Endothelial cell of umbilical vein (primary cell): ENCODE results near the gene PPOX. TPM values are rescaled to one million over a fixed set of nuclear protein-coding genes. Genes with fewer than 3 reads are reported as not detected.

Experiments
- BruUV-seq: library from RNA; stranded (reverse); fragments of 400-500 nt; replicated peaks from 2 replicates; lab custom pipeline; 2021; lab: Mats Ljungman, UMichigan
- CTCF ChIA-PET: fragments of 300-600, 350-600 bp; sonication (Branson Sonifier 250); formaldehyde crosslinking; loops from one replicate; lab custom pipeline; 2021; ENCODE audit warnings: antibody characterized with exemption, inconsistent platforms; lab: Charles Lee
- POLR2A ChIA-PET: fragments of 300-600, 350-600 bp; sonication (Branson Sonifier 250); formaldehyde crosslinking; loops from one replicate; lab custom pipeline; 2021; ENCODE audit warnings: antibody characterized with exemption, inconsistent platforms; lab: Charles Lee
- DNase-seq: peaks from one replicate; pipeline ENCODE4 v3.0.0-alpha.2; 2011; ENCODE audit warnings: low read depth, low spot score
- FAIRE-seq: peaks from 2 replicates; lab custom pipeline; 2011; peaks lifted over from hg19 to GRCh38; lab: Jason Lieb, UNC
- H2AFZ ChIP-seq: 2 replicates; pipeline ENCODE4 v1.6.0; 2012; ENCODE audit warnings: low read depth, low read length, control low read depth, inconsistent platforms
- H3K27ac ChIP-seq: 2 replicates; pipeline ENCODE4 v1.5.1; 2011; ENCODE audit warnings: low read depth, mild to moderate bottlenecking, control low read depth, low read length, moderate library complexity; ENCODE audit not compliant: insufficient read depth
- H3K27me3 ChIP-seq, 2 experiments: 2 replicates each; pipeline versions ENCODE4 v1.6.0 to v1.6.1; 2011; ENCODE audit warnings: low read length in 2 of 2, mixed read lengths in 1 of 2; ENCODE audit not compliant: control insufficient read depth in 2 of 2, insufficient read depth in 2 of 2
- H3K36me3 ChIP-seq, 2 experiments: 2 replicates in 1 of 2; 3 replicates in 1 of 2; pipeline ENCODE4 v1.5.1; 2011; ENCODE audit warnings: low read length in 2 of 2, mild to moderate bottlenecking in 1 of 2, moderate library complexity in 1 of 2; ENCODE audit not compliant: control insufficient read depth in 2 of 2, insufficient read depth in 2 of 2; ENCODE audit errors: extremely low read depth in 1 of 2
- H3K4me1 ChIP-seq: 3 replicates; pipeline ENCODE4 v1.5.1; 2011; ENCODE audit warnings: mild to moderate bottlenecking, low read length; ENCODE audit not compliant: control insufficient read depth, insufficient read depth; ENCODE audit errors: extremely low read depth
- H3K4me2 ChIP-seq: 2 replicates; pipeline ENCODE4 v1.6.1; 2011; ENCODE audit warnings: low read length, control low read depth, mixed read lengths; ENCODE audit not compliant: insufficient read depth
- H3K4me3 ChIP-seq, 3 experiments: fragments of 200-600 bp in 1 of 3; sonication (generic), shearing (Covaris generic) in 1 of 3; replicated peaks in 1 of 3; 2 replicates each; pipeline ENCODE4 v1.5.1; 2011 to 2016; ENCODE audit warnings: control low read depth in 3 of 3, low read length in 3 of 3, mild to moderate bottlenecking in 2 of 3, inconsistent platforms in 1 of 3, low read depth in 1 of 3, moderate library complexity in 1 of 3; ENCODE audit not compliant: insufficient read depth in 1 of 3
- H3K79me2 ChIP-seq: 2 replicates; pipeline ENCODE4 v1.6.0; 2012; ENCODE audit warnings: low read length, inconsistent platforms; ENCODE audit not compliant: control insufficient read depth, insufficient read depth
- H3K9ac ChIP-seq: replicated peaks from 2 replicates; pipeline ENCODE3; 2011; ENCODE audit warnings: low read length, control low read depth; ENCODE audit not compliant: insufficient read depth; ENCODE audit errors: extremely low read depth
- H3K9me1 ChIP-seq: replicated peaks from 3 replicates; pipeline ENCODE4 v1.6.0; 2011; ENCODE audit warnings: mild to moderate bottlenecking, low read length; ENCODE audit not compliant: control insufficient read depth, insufficient read depth; ENCODE audit errors: extremely low read depth
- H3K9me3 ChIP-seq: replicated peaks from 2 replicates; pipeline ENCODE4 v1.5.1; 2012; ENCODE audit warnings: low read length, inconsistent platforms; ENCODE audit not compliant: control insufficient read depth, insufficient read depth
- H4K20me1 ChIP-seq: replicated peaks from 2 replicates; pipeline ENCODE3; 2011; ENCODE audit warnings: mild to moderate bottlenecking, low read length; ENCODE audit not compliant: control insufficient read depth, insufficient read depth; ENCODE audit errors: extremely low read depth
- EZH2 ChIP-seq: IDR thresholded peaks from 2 replicates; pipeline ENCODE4 v1.6.1; 2012; ENCODE audit warnings: borderline replicate concordance, low read depth, mild to moderate bottlenecking, moderate library complexity, low read length, inconsistent platforms; ENCODE audit not compliant: severe bottlenecking
- FOS ChIP-seq: IDR thresholded peaks from 2 replicates; pipeline ENCODE4 v1.6.1; 2011; ENCODE audit warnings: mild to moderate bottlenecking, low read length, moderate library complexity, borderline replicate concordance; ENCODE audit not compliant: insufficient read depth
- GATA2 ChIP-seq: IDR thresholded peaks from 2 replicates; pipeline ENCODE4 v1.7.0; 2011; ENCODE audit warnings: low read depth, mild to moderate bottlenecking, moderate library complexity, mixed read lengths, low read length; ENCODE audit not compliant: insufficient read length, insufficient read depth
- JUN ChIP-seq: IDR thresholded peaks from 2 replicates; pipeline ENCODE4 v1.6.1; 2011; ENCODE audit warnings: borderline replicate concordance, low read depth; ENCODE audit not compliant: insufficient read length, insufficient read depth
- MYC ChIP-seq: IDR thresholded peaks from one replicate; pipeline ENCODE4 v1.6.1; 2011; ENCODE audit warnings: mild to moderate bottlenecking, low read depth, low read length
- POLR2AphosphoS5 ChIP-seq: IDR thresholded peaks from 2 replicates; pipeline ENCODE4 v1.6.1; 2012; ENCODE audit warnings: low read depth, mild to moderate bottlenecking, control low read depth, low read length, moderate library complexity; ENCODE audit not compliant: insufficient read depth
- dilution Hi-C: fragments of 300-500 bp; cut with MboI; formaldehyde crosslinking; loops from one replicate; pipeline ENCODE4 v1.15.0; 2019; ENCODE audit warnings: low sequenced_read_pairs; ENCODE audit not compliant: extremely low pct_ligation_motif_present
- intact Hi-C: fragments of 100-400 bp; cut with micrococcal nuclease; formaldehyde crosslinking; loops from one replicate; pipeline ENCODE4 v1.10.0; 2022
- polyA plus RNA-seq, 4 experiments: library from polyadenylated mRNA; depleted of rRNA in 3 of 4; stranded (reverse) in 3 of 4; unstranded in 1 of 4; fragments of >200 nt; gene quantifications; 2 replicates each; pipeline versions ENCODE4 v1.2.1 to v1.2.3, GENCODE V29; 2011 to 2012; ENCODE audit warnings: missing spikeins in 1 of 4
- total RNA-seq: library from RNA; stranded (reverse); gene quantifications from 2 replicates; pipeline ENCODE4 v1.2.3, GENCODE V29; 2021
- TF ChIP-seq, protein P1 (sequence below), 2 donors: IDR thresholded peaks; 1 replicate in 1 of 2; 2 replicates in 1 of 2; pipeline ENCODE4 v1.5.1; 2011; ENCODE audit warnings: low read length in 2 of 2, mild to moderate bottlenecking in 2 of 2, moderate library complexity in 2 of 2, control low read depth in 1 of 2, inconsistent platforms in 1 of 2, low read depth in 1 of 2; ENCODE audit not compliant: insufficient read depth in 1 of 2; ENCODE audit errors: extremely low read depth in 1 of 2

The PPOX gene
- total and polyA plus RNA-seq, 2 donors (not counting 3 experiments of a cell fraction or from before 2014, with no cell fraction given), result 26.4 to 28.5 TPM

DNA sequence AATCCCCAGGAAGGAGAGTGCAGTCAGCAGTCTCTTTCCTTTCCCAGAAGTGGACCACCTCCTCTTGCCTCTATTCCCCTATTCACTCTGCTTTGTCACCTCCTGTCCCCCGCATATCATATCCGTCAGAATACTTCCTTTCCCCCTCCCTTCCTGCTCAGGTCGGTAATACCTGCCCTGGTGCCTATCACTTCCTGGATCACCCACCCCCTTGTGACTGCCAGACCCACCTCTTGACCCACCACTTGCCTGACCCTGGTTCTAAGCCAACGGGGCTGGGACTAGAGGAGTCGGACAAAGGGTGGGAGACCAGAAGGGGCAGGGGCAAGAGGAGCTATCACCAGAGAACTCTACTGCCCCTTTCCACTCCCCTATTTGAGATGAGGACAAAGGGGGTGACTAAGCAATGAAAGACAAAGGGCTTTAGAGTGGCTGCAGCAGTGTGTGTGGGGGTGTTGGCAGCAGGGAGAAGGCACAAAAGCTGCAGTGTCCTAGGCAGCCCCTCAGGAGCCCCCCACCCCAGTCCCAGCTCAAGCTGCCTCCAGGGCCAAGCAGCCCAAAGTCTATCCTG is 34.3 kb downstream of the PPOX start:
- Histone ChIP-seq H3K4me3 (no peak overlapping the region), H3K79me2 (peaks cover 58% of the 10 kb centered on the region), H3K9ac (peak overlapping the region; percentile 75), H3K27ac (peak overlapping the region; percentile 98), H3K9me3 (no peaks in the 10 kb centered on the region), H2AFZ (no peak overlapping the region), H3K27me3 (no peaks in the 10 kb centered on the region), H3K4me2 (peak overlapping the region; percentile 47), H4K20me1 (no peaks in the 10 kb centered on the region), H3K9me1 (no peaks in the 10 kb centered on the region), H3K4me1 (peaks cover 60% of the 10 kb centered on the region), H3K36me3 (no peaks in the 10 kb centered on the region)
- TF ChIP-seq JUN, result no peak
- TF ChIP-seq EZH2, result no peak
- TF ChIP-seq GATA2, result peak; percentile 80
- ChIA-PET POLR2A (interaction anchor here (0.9 kb wide), 1 partner anchor 25 kb away, joined by 4 read pairs; no protein-coding TSS in a partner anchor), CTCF (interaction anchor here (2.9 to 3.2 kb wide), 2 partner anchors 9 to 34 kb away, joined by 10 to 18 read pairs; partner anchors contain the start of gene PPOX)
- intact Hi-C loops, result loop anchor here (1.0 kb wide), 1 partner anchor 15 kb away; no protein-coding TSS in a partner anchor
- DNase-seq (peak; percentile 59), FAIRE-seq (no peak)
- dilution Hi-C loops, result no loop called here
- BruUV-seq, result no TSS peak

GRCh38 chr1:161200992-161201835 is 35.0 kb downstream of the PPOX start:
- Histone ChIP-seq H3K79me2 (peaks cover 55% of the 10 kb centered on the region), H3K9me1 (no peaks in the 10 kb centered on the region), H3K4me2 (peak overlapping the region; percentile 47), H3K27me3 (no peaks in the 10 kb centered on the region), H3K36me3 (no peaks in the 10 kb centered on the region), H3K27ac (peak overlapping the region; percentile 98), H4K20me1 (no peaks in the 10 kb centered on the region), H2AFZ (no peak overlapping the region), H3K9ac (peak overlapping the region; percentile 75), H3K4me3 (peak overlapping the region in 1 of 3 experiments; percentile 7), H3K4me1 (peaks cover 60% of the 10 kb centered on the region), H3K9me3 (no peaks in the 10 kb centered on the region)
- TF ChIP-seq JUN, result peak; percentile 57
- TF ChIP-seq FOS, result peak; percentile 84
- TF ChIP-seq MYC, result no peak
- TF ChIP-seq, protein P1, sequence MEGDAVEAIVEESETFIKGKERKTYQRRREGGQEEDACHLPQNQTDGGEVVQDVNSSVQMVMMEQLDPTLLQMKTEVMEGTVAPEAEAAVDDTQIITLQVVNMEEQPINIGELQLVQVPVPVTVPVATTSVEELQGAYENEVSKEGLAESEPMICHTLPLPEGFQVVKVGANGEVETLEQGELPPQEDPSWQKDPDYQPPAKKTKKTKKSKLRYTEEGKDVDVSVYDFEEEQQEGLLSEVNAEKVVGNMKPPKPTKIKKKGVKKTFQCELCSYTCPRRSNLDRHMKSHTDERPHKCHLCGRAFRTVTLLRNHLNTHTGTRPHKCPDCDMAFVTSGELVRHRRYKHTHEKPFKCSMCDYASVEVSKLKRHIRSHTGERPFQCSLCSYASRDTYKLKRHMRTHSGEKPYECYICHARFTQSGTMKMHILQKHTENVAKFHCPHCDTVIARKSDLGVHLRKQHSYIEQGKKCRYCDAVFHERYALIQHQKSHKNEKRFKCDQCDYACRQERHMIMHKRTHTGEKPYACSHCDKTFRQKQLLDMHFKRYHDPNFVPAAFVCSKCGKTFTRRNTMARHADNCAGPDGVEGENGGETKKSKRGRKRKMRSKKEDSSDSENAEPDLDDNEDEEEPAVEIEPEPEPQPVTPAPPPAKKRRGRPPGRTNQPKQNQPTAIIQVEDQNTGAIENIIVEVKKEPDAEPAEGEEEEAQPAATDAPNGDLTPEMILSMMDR (IDR thresholded peaks at IDR 0.05; ENCODE audit: extremely low read depth in 1 of 2, insufficient read depth in 1 of 2, low read depth in 1 of 2, low read length in 2 of 2), result no peak
- TF ChIP-seq POLR2AphosphoS5, result peak; percentile 83
- TF ChIP-seq EZH2, result no peak
- TF ChIP-seq GATA2, result peak; percentile 47
- dilution Hi-C loops, result no loop called here
- ChIA-PET CTCF (interaction anchor here (0.9 to 5.1 kb wide), 13 partner anchors 7 to 181 kb away, joined by 3 to 28 read pairs (median 5); partner anchors contain the start of genes B4GALT3, PPOX and TOMM40L), POLR2A (interaction anchor here (0.8 to 1.7 kb wide), 6 partner anchors 12 to 112 kb away, joined by 3 to 15 read pairs (median 4); partner anchors contain the start of genes B4GALT3, PPOX and TOMM40L)
- intact Hi-C loops, result loop anchor here (1.0 kb wide), 2 partner anchors 16 to 35 kb away; partner anchors contain the start of gene PPOX
- FAIRE-seq, result no peak
- DNase-seq, result peak; percentile 87
- no TSS peak for BruUV-seq
